Measurements from ENCODE around the gene SBK3. TPM values are rescaled to one million over a fixed set of nuclear protein-coding genes. Genes with fewer than 3 reads are reported as not detected.
"Not testable (repeated sequence)": the region's sequence is repeated elsewhere in the genome, so short reads cannot be mapped to it uniquely, and the experiment has no call there.

SBK3 gene
- polyA plus RNA-seq, 1 experiment: not detected

DNA sequence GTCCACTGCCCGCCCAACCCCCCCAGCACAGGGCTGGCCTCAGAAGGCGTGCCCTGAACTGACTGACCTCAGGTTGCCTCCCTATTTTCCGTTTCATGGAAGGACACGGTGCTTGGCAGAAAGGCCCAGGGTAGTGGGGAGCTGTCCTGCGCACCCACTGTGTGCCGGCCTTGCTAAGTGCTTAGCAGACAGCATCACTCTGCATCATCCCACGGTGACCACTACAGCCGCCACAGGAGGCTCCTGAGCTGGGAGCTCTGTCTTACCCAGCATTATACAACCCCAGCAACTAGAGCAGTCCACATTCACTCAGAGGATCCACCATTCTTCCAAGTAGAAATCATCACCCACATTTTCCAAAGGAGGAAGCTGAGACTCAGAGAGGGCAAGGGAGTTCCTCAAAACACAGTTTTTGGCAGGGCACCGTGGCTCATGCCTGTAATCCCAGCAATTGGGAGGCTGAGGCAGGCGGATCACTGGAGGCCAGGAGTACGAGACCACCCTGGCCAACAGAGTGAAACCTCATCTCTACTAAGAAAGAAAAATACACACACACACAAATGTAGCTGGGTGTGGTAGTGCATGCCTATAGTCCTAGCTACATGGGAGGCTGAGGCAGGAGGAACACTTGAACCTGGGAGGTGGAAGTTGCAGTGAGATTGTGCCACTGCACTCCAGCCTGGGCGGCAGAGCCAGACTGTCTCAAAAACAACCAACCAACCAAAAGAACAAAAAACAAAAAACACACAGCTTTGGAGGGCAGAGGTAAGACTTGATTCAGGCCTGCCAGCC is 10.0 kb downstream of the SBK3 start:
- Histone ChIP-seq H3K27me3 (ENCODE audit: control insufficient read depth, insufficient read depth, low read length) (no peaks in the 10 kb centered on the region), H3K27ac (ENCODE audit: low read depth, low read length) (no peak overlapping the region), H3K9me3 (ENCODE audit: control insufficient read depth, insufficient read depth, low read length) (no peaks in the 10 kb centered on the region; the same call in 1 of the 2 replicates), H3K4me3 (ENCODE audit: low read depth, low read length) (no peak overlapping the region)
- TF ChIP-seq CTCF (IDR thresholded peaks at IDR 0.05; ENCODE audit: low read depth, low read length): no peak
- no peak for DNase-seq (ENCODE audit: low read depth, low spot score)
- POLR2A ChIA-PET: interaction anchor here (0.6 kb wide), 1 partner anchor 12 kb away, joined by 5 read pairs; no protein-coding TSS in a partner anchor
- CTCF ChIA-PET: interaction anchor here (0.6 to 2.3 kb wide), 4 partner anchors 30 to 97 kb away, joined by 3 to 5 read pairs (median 4); no protein-coding TSS in a partner anchor

DNA sequence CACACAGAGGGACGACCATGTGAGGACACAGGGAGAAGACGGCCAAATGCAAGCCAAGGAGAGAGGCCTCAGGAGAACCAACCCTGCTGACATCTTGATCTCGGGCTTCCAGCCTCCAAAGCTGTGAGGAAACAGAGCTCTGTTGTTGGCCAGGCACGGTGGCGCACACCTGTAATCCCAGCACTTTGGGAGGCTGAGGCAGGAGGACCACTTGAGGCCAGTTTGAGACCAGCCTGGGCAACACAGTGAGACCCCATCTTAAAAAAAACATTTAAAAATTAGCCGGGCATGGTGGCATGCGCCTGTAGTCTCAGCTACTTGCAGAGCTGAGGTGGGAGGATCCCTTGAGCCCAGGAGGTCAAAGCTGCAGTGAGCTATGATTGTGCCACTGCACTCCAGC is 11.1 kb downstream of the SBK3 start:
- H3K9me3 ChIP-seq (ENCODE audit: control insufficient read depth, insufficient read depth, low read length); DNase-seq (ENCODE audit: low read depth, low spot score); H3K4me3 ChIP-seq (ENCODE audit: low read depth, low read length); H3K27me3 ChIP-seq (ENCODE audit: control insufficient read depth, insufficient read depth, low read length); H3K27ac ChIP-seq (ENCODE audit: low read depth, low read length); POLR2A ChIA-PET: not testable (repeated sequence)
- CTCF ChIA-PET: interaction anchor here (0.6 to 2.3 kb wide), 2 partner anchors 66 to 98 kb away, joined by 3 to 5 read pairs; no protein-coding TSS in a partner anchor

DNA sequence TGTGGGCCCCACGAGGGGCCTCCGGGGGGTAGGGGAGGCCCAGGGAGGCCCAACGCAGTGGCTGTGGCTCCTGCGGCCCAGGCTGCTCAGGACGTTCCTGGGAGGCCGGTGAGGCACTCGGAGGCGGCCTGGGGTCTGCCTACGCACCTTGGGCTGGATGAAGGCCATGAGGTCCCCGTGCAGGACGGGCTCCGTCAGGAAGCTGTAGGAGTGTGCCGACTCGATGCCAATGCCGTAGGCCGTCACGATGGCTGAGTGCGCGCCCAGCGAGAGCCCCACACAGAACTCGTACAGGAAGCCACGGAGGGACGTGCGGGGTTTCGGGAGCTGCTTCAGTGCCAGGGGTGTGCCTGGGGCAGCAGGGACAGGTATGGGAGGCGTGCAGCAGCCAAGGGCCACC is 14.3 kb downstream of the SBK3 start:
- CTCF ChIA-PET: no interaction called here
- Histone ChIP-seq H3K4me3 (ENCODE audit: low read depth, low read length) (no peak overlapping the region), H3K27me3 (ENCODE audit: control insufficient read depth, insufficient read depth, low read length) (no peaks in the 10 kb centered on the region), H3K27ac (ENCODE audit: low read depth, low read length) (no peak overlapping the region), H3K9me3 (ENCODE audit: control insufficient read depth, insufficient read depth, low read length) (no peaks in the 10 kb centered on the region; the same call in 1 of the 2 replicates)
- POLR2A ChIA-PET: no interaction called here
- DNase-seq (ENCODE audit: low read depth, low spot score): no peak
- no peak for TF ChIP-seq CTCF (IDR thresholded peaks at IDR 0.05; ENCODE audit: low read depth, low read length)

GRCh38 chr19:55529636-55530234 is 15.6 kb downstream of the SBK3 start:
- H3K4me3 ChIP-seq (ENCODE audit: low read depth, low read length): no peak overlapping the region
- no peak for DNase-seq (ENCODE audit: low read depth, low spot score)
- CTCF ChIA-PET: interaction anchor here (0.5 kb wide), 1 partner anchor 603 kb away, joined by 8 read pairs; no protein-coding TSS in a partner anchor
- no peaks in the 10 kb centered on the region for H3K27me3 ChIP-seq (ENCODE audit: control insufficient read depth, insufficient read depth, low read length)
- no peak for TF ChIP-seq CTCF (IDR thresholded peaks at IDR 0.05; ENCODE audit: low read depth, low read length)
- H3K9me3 ChIP-seq (ENCODE audit: control insufficient read depth, insufficient read depth, low read length): no peaks in the 10 kb centered on the region; the same call in 1 of the 2 replicates
- no peak overlapping the region for H3K27ac ChIP-seq (ENCODE audit: low read depth, low read length)
- POLR2A ChIA-PET: no interaction called here

- POLR2A ChIA-PET: interaction anchor here (0.7 to 1.0 kb wide), 2 partner anchors 8 to 71 kb away, joined by 3 to 4 read pairs; partner anchors contain the start of gene FIZ1
Observed at GRCh38 chr19:55528030-55528803, 17.1 kb downstream of the SBK3 start.

More at GRCh38 chr19:55528030-55528803, 17.1 kb downstream of the SBK3 start:
- no peak overlapping the region for H3K27ac ChIP-seq (ENCODE audit: low read depth, low read length)
- no peak overlapping the region for H3K4me3 ChIP-seq (ENCODE audit: low read depth, low read length)
- H3K9me3 ChIP-seq (ENCODE audit: control insufficient read depth, insufficient read depth, low read length): no peaks in the 10 kb centered on the region
- no peak for DNase-seq (ENCODE audit: low read depth, low spot score)
- CTCF ChIA-PET: interaction anchor here (0.7 to 1.3 kb wide), 3 partner anchors 16 to 104 kb away, joined by 3 to 4 read pairs (median 3); no protein-coding TSS in a partner anchor
- no peaks in the 10 kb centered on the region for H3K27me3 ChIP-seq (ENCODE audit: control insufficient read depth, insufficient read depth, low read length)
- no peak for TF ChIP-seq CTCF (IDR thresholded peaks at IDR 0.05; ENCODE audit: low read depth, low read length)

All from AG04450 (cell line).